NCI-H2227 (cell line): ENCODE measurements around the gene STK16.

Experiments
- DNase-seq: peaks from one replicate; lab custom pipeline; 2025; ENCODE audit not compliant: unreplicated experiment; lab: John Stamatoyannopoulos, UW

STK16 gene

GRCh38 chr2:219213486-219214071, 31.7 kb upstream of the STK16 start:
- DNase-seq: no peak

- no peak for DNase-seq
Observed at GRCh38 chr2:219214141-219214540, 31.1 kb upstream of the STK16 start.

GRCh38 chr2:219214786-219215185, 30.5 kb upstream of the STK16 start:
- DNase-seq: no peak

GRCh38 chr2:219215871-219216534, 29.3 kb upstream of the STK16 start:
- no peak for DNase-seq

- DNase-seq: no peak
Observed at GRCh38 chr2:219216535-219216915, 28.8 kb upstream of the STK16 start.

- peak; percentile 77 for DNase-seq
Observed at GRCh38 chr2:219218217-219218731, 27.0 kb upstream of the STK16 start.

- DNase-seq: peak; percentile 97
Observed at GRCh38 chr2:219218732-219219701, 26.3 kb upstream of the STK16 start, which contains the start of gene ABCB6. Gene ABCB6 (minus strand): TSS chr2:219218958. CDS start chr2:219218673, 285 bp downstream.

- DNase-seq: no peak
Observed at GRCh38 chr2:219219784-219220532, 25.3 kb upstream of the STK16 start.

- DNase-seq: no peak
Observed at GRCh38 chr2:219220652-219221402, 24.5 kb upstream of the STK16 start.

GRCh38 chr2:219221957-219222518, 23.2 kb upstream of the STK16 start:
- no peak for DNase-seq

- no peak for DNase-seq
Observed at GRCh38 chr2:219223831-219224610, 21.3 kb upstream of the STK16 start.

GRCh38 chr2:219225350-219225749, 19.9 kb upstream of the STK16 start:
- DNase-seq: no peak

- no peak for DNase-seq
Observed at GRCh38 chr2:219228041-219228910, 17.0 kb upstream of the STK16 start.

GRCh38 chr2:219228911-219229304, 16.4 kb upstream of the STK16 start:
- DNase-seq: no peak

- peak; percentile 99 for DNase-seq
Observed at GRCh38 chr2:219229305-219230058, 15.8 kb upstream of the STK16 start, which contains the start of the genes ANKZF1 and ATG9A. Gene ANKZF1 (plus strand): TSS chr2:219229806. CDS start chr2:219230258, 452 bp downstream. Gene ATG9A (minus strand): TSS chr2:219229636. CDS start chr2:219228024, 1,612 bp downstream.

- DNase-seq: peak; percentile 37
Observed at GRCh38 chr2:219230059-219230540, 15.2 kb upstream of the STK16 start.

GRCh38 chr2:219234331-219234730, 10.9 kb upstream of the STK16 start:
- no peak for DNase-seq
